SU-DHL-6 (cell line): ENCODE measurements around the gene GRB10.

Experiments
- CTCF ChIP-seq: fragments of 200-600 bp; sonication (generic); IDR thresholded peaks from one replicate; pipeline ENCODE4 v1.5.1; 2017; ENCODE audit warnings: antibody characterized with exemption, mild to moderate bottlenecking, low read length, moderate library complexity; ENCODE audit not compliant: insufficient read depth, poor library complexity, severe bottlenecking
- EZH2phosphoT487 ChIP-seq: fragments of 200-600 bp; sonication (generic), shearing (Covaris generic); conservative IDR thresholded peaks from 2 replicates; pipeline ENCODE4 v1.6.1; 2018; ENCODE audit warnings: mild to moderate bottlenecking, antibody characterized with exemption, low read length, moderate library complexity, mixed read lengths

GRCh38 chr7:50644114-50644513, 138.6 kb downstream of the GRB10 start:
- TF ChIP-seq EZH2phosphoT487 (no peak), CTCF (no peak)
